NCI-H1694 (cell line): ENCODE data around the gene IDUA.

Source experiments
- DNase-seq: peaks from one replicate; lab custom pipeline; 2025; lab: John Stamatoyannopoulos, UW

Gene IDUA

DNA sequence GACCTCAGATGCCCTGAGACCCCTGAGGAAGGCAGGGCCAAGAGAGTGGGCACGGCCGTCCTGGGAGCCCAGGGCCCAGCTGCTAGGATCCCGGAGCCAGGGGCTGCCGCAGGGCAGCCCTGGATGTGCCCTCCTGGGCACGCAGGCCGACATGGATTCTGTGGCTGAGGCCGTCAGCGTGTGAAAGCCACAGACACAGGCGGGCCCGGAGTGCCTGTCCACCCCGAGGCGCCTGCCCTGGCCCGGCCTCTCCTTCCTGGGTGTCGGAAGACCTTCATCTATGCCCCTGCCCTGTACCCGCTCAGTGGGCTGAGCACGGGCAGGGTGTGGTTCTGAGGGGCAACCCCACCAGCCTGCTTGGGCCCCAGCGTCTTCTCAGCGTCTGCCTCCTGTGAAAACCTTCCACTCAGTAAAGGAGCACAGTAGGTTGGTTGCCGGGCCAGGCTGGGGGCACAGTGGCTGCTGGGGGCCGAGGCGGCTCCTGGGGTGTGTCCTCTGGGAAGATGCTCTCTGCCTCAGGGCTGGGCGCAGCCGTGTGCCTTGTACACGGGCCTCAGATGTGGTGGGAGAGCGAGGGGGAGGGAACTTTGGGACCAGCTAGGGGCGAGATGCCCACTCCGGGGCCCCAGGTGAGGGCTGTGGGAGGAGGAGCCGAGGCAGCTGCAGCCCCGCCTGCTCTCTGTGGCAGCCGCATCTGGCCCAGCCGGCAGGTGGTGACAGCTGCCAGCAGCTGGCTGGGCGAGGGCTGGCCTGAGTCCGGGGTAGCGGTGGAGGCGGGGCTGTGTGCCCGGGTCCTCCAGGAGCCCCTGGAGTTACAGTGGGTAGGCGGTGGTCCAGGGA, 45.3 kb downstream of the IDUA start:
- DNase-seq = no peak

DNA sequence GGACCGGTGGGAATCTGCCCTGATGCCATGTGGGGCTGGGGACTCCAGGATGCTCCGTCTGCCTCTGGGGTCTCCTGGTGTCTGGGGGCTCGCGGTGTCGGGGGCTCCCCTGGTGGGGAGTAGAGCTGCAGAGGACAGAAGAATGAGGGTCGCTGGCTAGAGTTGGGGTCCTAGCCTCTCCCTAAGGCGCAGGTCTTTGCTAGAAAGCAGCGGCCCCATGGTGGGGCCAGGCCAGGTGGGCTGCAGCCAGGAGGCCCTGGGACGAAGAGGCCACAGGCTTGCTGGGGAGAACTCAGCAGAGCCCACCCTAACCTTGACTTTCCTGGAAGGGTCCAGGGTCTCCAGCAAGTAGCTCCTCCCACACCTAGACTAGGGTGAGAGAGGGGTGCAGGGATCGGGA, 46.0 kb downstream of the IDUA start:
- DNase-seq = no peak

DNA sequence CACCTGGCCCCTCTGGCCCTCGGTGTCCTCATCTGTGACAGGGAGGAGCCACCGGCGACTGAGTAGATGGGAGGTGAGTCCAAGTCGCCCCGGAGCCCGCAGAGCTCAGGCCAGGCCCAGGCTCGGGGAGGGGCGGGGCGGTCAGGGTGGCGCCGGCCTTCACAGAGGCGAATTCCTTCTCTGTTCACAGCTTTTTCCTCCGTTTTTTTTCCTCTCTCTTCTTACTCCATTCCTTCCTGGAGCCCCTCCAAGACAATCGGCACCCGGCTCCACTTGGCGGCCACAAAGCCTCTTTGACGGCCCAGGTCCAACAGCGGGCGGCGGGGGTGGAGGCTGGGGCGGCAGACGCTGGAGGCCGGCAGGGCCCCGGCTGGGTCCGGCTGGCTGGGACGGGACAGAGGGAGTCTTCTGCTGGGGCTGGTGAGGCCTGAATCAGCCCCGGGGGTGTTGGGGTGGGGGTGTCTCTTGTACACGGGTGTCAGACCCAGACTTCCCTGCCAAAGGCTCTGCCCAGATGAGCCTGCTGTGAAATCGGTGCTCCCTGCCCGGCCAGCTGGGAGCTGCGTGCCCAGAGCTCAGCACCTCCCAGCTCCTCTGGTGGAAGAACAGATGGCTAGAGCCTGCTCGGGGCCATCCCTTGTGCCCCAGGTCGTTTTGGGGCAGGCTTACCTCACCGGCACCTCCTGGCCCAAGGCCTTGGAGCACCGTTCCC, 47.2 kb downstream of the IDUA start:
- no peak for DNase-seq

DNA sequence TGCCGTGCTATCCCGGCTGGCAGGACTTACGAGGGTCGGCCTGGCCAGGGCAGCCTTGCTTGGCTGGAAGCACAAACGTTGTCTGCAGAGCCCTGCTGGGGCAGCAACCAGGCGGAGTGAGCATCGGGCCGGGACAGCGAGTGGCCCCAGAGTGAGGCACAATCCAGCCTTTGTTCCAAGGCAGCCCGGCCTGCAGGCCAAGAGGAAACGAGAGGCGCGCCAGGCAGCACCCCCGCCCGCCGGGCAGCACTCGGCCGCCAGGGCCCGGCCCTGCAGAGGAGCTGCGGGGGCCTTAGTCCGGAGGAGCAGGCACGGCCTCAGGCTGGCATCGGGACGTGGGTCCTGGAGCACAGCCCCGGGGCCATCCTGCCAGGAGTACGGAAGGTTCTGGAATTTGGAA, 48.7 kb downstream of the IDUA start:
- no peak for DNase-seq

DNA sequence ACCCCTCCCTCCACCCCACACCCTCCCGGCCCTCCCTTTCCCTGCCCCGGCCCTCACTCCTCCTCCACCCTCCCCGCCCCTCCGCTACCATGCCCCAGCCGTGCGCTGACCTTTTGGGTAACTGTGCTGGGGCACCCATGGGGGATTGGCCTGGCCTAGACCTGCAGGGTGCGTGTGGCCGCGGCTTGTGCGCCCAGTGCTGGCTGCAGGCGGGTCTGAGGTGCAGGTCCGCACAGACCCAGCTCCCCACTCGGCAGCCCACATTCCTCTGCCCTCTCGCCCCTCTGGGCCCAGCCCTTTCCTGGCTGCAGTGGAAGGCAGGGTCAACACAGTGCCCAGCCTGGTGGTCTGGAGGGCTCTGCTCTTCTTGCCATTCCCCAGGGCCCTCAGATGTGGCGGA, 49.3 kb downstream of the IDUA start:
- no peak for DNase-seq

DNA sequence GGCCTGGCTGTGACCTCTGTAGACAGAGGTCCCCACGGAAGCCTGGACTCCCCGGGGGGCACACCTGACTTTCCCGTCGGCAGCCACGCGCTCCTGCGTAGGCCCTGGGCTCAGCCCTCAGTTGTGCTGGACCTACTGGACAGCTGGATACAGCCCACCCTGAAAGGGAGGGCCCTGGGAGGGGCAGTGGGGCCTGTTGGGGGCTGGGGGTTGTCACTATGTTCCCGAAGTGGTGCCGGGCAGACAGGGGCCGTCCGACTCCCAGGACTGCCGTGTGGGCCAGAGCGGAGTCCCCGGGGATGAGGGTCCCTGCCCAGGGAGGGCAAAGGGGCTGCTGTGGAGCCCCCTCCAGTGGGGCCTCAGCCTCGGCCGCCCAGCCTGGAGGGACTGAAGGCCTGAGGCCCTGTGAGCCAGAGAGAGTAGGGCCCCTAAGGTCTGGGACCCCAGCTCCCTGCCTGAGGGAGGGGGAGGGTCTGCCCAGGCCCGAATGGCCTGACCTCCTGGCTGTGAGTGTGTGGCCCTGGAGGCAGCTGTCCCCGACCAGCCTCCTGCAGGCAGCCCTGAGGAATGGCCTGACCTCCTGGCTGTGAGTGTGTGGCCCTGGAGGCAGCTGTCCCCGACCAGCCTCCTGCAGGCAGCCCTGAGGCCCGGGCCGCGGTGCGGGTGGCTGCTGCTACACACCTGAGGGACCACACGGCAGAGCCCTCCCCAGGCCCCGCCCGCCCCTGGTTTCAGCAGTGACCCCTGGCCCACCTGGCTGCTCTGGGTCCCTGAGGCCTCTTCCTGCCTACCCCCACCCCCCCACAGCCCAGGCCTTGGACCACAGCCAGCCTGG, 50.3 kb downstream of the IDUA start:
- DNase-seq = no peak

DNA sequence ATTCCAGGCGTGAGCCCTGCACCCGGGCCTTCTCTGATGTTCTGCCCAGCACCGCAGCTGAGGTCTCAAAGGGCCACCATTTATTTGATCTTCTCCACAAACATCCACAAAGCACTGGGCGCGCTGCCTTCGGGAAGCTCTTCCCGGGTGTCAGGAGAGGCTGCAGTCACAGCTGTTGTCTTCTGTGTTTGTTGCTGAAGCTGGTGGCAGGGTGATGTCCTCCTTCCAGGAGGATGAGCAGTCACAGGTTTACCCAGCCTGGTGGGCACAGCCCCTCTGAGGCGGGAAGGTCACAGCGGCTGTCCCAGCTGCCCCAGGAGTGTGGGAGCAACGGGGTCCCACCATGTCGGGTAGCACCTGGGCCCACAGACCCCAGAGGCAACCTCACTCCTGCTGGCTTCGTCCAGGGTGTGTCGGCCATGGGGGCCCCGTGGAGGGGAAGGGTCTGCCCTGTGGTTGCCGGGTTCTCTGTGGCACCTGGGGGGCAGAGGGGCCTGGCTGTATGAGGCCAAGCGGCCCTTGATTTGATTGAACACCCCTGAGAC, 52.2 kb downstream of the IDUA start:
- no peak for DNase-seq

DNA sequence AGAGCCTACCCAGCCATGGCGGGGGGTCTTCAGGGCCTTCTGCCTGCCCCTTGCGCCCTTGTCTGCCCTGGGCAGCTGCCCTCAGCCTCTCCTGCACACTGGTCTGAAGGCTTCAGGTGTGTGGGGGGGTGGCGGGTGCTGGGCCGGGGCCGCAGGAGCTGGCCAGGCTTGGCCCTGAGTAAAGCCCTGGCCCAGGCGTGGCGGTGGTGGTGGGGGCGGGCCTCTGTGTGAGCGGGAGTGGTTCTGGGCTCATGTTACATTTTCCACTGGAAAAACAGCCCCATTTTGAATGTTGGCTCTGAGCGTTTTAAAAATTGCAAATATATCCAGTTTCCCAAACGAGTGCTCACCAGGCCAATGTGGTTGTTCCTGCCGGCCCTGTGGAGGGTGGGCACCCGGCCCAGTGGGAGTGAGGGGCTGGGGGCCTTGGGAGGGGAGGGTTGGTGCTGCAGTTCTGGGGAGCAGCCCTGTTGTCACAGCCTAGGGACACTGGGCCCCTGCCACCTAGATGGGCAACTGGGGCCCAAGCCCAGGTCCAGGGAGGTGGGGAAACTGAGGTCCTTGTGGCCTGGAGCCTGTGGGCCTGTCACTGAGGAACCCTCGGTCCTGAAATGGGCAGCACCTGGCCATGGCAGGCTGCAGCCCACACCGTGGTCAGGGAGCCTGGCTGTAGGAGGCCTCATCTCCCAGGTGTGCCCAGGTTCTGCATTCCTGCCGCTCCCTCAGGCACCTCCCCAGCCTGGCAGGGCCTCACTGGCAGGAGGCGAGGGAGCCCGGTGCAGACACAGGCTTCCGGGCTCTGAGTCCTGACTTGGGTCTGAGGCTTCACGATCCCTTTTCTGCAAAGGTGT, 52.9 kb downstream of the IDUA start:
- DNase-seq = no peak

DNA sequence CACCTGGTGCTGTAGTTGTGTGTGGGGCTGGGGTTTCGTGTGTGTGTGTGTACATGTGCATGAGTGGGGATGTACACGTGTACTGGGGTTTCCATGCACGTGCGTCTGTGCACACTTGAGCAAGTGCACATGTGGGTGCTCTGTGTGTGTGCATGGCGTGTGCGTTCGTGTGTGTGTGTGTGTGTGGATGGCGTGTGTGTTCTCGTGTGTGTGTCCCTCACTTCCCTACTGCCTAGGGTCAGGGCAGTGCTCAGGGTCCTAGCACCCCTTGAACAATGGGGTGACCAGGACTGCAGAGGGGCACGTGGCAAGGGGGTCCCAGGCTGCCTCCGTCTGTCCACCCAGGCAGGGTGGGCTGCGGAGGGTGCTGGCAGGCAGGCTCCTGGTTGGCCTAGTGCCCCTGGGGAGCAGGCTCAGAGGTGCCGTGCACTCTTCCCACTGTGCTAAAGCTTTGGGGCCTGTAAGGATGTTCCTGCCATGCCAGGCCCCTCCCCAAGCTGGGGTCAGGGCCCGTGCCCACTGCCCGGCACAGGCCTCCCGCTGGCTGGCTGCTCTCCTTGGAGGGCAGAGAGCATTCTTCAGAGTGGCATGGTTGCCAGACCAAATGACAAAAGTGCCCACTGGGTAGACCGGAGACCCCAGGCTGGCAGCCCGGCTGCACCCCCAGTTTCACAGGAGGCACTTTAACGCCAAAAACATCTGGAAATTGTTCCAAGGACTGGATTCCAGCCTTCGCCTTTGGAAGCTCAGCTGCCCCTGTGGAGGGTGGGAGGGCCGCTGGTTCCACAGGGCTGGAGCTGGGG, 53.7 kb downstream of the IDUA start:
- DNase-seq = no peak

DNA sequence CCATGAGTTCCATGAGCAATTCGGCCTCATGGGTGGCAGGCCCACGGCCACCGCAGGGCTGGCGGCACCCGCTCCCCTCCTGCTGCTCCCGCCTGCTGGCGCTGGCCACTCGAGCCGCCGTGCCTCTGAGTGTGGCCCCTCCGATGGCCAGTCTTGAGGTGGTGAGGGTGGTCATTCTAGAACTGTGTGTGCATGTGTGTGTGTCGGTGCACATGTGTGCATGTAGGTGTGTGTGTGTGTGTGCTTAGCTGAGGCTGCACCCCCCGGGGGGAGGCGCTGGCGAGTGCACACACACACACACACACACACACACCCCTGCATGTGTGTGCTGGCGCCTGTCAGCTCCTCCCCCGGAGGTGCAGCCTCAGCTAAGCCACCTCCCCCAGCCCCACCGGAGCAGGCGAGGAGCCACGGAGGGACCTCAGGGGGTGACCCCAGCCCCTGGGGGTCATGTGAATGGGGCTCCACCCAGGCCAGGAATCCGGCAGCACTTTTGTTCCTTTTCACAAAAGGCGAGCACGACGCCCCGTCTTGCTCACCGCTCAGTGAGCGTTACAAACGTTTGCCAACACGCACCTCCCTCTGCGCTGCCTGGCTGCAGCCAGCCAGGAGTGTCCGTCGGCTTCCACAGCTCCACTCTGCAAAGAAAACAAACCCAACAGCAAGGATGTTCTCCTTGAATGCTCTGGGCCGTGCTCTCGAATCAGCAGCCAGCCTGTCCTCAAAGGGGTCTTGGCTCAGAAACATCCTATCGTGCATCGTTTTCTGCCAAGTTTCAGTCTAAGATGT, 54.5 kb downstream of the IDUA start:
- no peak for DNase-seq

DNA sequence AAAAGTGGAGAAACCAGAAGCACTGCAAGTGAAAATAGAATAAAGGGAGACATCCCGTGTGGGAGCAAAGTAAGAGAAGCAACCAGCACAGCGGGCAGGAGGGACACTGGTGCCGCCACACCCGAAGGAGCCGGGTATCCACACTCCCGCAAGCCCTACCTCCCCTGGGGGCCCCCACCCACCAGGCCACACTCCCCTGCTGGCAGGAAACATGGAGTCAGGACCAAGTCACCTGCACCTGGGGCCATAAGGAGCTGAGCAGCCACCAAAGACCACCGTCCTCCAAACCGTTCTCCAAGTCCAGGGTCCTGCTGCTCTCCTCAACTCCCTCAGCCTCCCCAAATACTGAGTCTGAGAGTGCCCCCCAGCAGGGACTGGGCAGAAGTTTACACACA, 55.1 kb downstream of the IDUA start:
- no peak for DNase-seq

DNA sequence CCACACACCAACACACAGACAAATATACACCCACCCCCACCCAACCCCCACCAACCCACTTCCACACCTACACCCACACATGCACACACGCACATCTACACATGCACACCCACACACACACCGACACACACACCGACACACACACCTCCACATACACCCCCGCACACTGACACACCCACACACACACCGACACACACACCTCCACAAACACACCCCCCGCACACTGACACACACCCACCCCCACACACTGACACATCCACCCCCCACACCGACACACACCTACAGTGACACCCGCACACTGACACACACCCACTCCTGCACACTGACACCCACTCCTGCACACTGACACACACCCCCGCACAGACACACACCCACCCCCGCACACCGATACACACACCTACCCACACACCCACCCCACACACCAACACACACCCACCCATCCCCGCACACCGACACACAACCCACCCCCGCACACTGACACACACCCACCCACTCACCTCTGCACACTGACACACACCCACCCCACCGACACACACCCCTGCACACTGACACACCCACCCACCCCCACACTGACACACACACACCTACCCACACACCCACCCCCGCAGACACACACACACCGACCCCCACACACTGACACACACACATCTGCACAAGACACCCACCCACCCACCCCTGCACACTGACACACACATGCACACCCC, 55.7 kb downstream of the IDUA start:
- DNase-seq = no peak

DNA sequence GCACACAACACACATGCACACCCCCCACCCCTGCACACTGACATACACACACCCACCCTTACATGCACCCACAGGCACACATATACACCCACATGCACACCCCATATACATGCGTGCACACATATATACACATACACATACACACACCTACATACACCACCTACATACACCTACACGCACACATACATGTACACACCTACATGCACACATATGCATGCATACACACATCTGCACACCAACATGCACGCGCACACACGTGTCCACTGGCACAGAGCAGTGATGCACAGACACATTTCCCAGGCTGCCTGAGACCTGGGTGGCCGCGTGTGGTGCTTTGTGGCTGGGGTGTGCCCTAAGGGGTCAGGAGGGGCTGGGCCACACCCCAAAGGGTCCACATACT, 56.3 kb downstream of the IDUA start:
- DNase-seq = no peak

DNA sequence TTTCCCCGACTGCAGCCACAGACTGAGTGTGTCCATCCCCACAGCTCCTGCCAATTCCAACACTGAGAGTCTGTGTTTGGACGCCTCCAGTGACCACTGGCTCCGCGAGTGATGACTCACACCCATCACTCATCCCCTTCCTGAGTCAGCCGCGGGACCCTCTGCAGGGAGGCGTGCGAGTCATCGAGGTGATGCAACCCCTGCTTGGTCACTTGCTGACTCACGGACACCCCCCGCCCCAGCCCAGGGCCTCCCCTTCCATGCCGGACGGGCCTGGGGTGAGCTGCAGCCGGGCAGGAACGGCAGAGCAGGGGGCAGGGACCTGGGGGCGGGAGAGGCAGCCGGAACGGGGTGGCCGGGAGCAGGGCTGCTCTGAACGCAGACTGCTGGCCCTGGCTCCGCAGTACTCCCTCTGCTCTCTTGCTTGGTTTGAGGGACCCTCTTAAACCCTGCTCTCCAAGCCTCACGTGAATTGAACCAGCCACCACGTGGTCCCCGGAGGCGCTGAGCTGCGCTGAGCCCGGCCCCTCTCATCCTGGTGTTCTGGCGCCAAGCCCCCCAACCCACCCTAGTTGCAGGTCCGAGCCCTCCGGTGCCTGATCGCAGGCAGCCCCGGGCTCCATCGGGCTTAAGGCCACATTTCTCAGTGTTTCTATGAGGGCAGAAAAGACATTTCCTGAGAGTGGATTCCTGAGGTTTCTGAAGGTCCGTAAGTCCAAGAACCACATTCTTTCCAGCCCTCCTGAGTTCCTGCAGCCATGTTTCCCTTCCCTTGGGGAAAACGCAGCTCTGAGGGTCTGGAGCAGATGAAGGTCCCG, 57.0 kb downstream of the IDUA start:
- no peak for DNase-seq

DNA sequence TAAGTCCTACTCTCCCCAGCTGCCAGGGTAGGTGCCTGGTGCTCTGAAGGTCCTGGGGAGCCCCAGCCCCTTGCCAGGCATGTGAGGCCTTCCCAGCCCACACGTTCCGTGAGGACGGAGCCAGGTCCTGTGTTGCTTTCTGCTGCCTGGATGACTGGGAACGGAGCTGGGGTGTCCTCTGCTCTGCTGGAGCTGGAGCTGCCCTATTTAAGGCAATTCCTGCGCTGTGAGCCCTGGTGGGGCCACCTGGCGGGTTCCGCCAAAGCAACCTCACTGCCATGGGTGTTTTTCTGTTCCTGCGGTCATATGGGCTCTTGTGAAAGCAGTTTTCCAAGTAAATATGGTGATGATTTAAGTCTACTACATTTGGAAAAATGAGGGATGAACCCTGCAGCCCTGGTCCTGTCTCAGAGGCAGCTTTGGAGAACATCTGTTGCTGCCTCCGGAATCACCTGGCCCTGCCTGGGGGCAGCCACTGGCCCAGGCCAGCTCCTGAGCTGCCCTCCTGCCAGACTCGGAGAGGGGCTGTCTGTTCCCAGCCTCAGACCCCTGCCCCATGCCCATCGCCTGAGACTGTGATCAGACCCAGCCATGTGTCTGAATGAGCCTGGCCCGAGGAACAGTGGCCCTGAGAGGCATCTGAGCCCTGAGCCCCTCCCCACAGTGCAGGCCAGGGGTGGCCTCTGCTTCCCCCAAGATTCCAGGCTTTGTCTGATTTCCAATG, 57.8 kb downstream of the IDUA start:
- DNase-seq = no peak

DNA sequence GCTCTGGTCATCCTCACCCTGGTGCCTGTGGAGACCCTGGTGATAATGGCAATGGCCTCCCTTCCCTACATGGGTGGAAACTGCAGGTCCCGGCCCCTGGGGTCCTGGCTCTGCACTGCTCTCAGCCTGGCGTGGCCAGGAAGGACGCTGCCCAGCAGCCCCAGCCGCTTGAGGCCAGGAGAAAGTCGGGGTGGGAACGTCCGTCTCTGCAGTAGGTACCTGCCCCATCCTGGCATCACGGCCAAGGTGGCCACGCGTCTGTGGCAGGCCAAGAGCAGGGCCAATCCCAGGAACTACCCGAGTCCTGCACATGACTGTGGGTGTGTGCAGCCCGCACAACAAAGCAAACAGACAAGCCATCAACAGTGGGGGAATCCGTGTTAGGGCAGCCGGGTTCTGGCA, 58.4 kb downstream of the IDUA start:
- DNase-seq = no peak

DNA sequence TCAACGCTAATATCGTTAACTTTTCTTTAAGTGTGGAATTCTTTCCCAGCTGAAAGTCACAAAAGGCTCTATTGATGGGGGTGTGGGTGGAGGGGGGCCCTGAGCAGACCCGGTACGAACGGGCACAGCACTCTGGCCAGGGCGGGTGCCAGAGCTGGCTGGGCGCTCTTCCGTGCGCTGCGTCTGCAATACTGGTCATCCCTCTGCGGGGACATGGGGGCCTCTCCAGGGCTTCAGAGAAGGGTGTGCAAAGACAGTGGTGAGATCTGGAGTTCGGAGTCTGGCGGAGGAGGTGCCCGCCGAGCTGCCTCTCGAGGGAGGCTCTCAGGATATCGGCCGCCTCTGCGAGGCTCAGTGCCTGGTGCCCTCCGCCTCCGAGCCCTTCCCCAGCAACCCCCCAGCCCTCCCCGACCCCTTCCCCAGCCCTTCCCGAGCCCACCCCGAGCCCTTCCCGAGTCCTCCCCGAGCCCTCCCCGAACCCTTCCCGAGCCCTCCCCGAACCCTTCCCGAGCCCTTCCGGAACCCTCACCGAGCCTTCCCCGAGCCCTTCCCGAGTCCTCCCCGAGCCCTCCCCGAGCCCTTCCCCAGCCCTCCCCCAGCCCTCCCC, 58.9 kb downstream of the IDUA start:
- no peak for DNase-seq
